ENCODE results near the gene PRG2.
"Not testable (repeated sequence)": the region's sequence is repeated elsewhere in the genome, so short reads cannot be mapped to it uniquely, and the experiment has no call there.

The PRG2 gene

DNA sequence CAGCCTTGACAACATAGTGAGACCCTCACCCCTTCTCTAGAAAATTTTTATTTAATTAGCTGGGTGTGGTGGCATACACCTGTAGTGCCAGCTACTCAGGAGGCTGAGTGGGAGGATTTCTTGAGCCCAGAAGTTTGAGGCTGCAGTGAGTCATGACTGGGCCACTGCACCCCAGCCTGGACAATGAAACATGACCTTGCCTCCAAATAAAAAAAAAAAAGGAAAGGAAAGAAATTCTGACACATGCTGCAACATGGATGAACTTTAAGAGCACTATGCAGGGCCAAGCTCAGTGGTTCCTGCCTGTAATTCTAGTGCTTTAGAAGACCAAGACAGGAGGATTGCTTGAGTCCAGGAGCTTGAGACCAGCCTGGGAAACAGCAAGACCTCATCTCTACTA, 27.7 kb upstream of the PRG2 start:
- no peak for DNase-seq

DNA sequence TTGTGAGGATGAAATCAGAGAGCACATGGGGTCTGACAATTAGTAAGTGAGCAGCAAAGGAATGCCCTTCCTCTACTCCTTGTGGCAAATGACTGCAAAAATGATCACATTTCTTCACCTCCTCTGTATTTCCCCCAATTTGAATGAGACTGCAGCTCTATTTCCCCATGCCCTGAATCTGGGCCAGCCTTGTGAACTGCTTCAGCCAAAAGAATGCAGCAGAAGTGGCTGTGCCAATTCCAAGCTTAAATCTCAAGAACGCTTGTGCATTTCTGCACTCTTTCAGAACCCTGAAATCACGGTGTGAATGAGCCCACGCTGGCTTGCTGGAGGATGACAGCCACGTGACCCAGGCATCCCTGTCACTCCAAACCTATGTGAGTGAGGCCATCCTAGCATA, 26.6 kb upstream of the PRG2 start:
- DNase-seq: peak; percentile 50 to 66

DNA sequence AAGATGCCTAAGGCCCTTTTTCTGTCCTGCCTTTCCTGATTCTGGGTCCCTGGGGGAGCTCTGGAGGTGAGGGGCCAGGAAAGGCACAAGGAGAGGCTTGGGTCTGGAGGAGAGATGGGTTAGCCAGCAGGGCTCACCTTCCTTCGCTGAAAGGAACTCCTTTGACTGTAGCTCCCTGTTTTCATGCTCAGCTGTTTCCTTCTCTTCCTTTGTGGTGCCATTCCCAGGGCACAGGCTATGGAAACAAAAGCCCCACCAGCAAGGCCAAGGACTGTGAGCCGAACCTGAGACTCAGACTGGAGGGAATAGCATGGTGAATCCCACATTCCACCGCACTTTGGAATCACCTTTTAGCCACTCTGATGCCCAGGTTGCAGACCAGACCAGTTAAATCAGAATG, 26.0 kb upstream of the PRG2 start:
- DNase-seq: no peak

DNA sequence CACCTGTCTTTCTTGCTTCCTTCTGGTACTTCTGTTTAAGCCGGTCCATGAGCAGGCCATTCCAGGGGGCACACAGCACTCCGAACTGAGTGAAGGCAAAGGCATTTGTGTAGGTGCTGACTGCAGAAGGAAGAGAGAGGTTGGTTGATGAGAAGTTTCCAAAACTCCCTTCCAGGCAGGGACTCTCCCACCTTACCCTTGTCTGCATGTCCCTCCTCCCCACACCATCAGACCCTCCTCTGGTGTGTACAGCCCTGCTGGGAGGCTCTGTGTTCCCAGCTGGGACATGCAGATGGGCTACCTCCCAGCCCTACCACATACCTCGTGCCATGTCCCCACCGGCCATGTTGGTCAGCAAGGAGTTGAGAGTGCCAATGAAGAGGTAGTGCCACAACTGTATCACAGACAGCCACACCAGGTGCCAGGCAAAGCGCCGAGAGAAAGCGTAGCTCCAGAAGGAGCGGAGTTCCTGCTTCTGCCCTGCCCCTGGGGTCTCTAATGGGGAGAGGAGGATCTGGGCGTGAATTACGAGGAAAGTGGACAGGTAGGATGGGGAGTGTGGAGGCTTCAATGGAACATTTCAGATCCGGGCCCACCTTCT, 24.3 kb upstream of the PRG2 start:
- no peak for DNase-seq

DNA sequence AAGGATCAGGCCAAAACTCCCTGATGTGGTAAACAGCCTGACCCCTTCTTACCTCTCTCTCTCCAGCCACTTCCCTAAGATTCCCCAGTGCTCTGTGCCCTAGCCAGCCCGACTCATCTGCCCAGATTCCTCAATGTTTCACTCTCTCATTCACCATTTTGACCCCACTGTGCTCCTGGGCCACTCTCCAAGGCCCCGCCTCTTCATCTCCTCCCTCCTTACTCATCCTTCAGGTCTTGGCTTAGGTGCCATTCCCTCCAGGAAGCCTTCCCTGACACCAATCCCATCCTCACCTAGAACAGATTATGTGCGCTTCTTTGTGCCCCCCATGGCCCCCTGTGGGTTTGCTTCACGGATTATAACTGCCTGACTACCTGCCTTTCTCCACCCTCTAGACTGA, 23.2 kb upstream of the PRG2 start:
- no peak for DNase-seq

DNA sequence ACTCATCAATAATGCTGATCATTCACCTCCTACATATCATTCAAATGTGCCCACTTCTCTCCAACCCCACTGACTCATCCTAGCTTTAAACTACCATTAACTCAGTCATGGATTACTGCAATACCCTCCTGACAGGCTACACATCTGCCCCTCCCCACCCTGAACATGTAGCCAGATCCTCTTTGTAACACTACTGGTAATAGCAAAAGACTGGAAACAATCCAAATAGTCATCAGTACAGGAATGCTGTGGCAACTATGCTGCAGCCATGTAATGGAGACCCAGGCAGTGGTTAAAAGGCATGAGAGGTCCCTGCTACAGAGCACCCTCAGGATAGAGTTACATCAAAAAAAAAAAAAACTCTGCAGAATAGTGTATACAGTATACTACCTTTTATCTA, 19.8 kb upstream of the PRG2 start:
- peak; percentile 12 to 69 for DNase-seq

DNA sequence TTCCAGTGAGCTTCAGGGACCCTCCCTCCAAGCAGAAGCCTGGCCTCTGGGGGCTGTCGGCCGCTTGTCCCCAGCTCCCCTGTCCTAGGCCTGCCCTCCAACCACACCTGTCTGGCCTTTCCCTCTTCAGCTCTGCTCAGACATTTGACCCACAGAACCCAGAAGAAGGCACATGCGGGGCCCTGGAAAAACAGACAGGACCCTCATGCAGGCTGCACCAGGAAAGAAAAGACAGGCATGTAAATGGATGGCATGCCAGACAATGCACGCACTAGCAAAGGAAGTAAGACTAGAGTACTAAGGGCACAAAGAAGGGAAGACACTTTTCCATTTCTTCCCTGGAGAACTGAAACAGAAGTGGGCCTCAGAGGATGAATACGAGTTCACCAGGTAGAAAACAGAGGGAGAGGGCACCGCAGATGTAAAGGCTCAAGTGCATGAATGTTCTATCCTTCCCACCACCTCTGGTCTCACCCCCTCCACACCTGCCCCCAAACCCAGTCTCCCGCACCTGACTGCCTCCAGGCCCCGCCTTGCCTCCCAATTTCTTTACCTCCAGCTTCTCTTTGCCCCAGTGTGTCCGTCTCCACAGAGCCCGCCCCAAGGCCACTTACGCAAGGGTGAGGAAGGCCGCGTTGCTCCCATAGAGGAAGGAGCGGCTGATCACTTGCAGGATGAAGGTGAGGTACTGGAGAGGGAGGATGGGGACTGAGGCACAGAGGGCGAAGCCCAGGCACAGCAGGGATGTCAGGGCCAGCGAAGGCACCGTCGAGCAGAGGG, 19.1 kb upstream of the PRG2 start:
- no peak for DNase-seq

DNA sequence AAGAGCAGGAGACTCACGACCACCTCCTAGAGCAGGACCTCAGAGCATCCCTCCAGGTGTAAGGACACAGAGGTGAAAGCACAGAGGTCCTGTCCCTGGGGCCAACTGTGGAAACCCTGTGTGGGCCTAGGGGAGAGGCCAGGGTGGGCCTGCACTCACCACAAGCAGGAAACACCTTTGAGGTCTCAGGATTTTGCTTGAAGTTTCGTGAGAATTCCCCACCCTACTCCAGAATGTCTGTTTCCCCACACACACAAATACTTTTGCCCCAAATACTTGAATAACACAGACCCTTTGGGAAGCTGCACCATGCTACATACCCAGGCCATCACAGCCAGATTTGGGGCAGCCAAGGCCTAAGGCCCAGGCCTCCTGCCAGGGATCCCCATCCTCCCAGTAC, 18.3 kb upstream of the PRG2 start:
- DNase-seq: no peak

DNA sequence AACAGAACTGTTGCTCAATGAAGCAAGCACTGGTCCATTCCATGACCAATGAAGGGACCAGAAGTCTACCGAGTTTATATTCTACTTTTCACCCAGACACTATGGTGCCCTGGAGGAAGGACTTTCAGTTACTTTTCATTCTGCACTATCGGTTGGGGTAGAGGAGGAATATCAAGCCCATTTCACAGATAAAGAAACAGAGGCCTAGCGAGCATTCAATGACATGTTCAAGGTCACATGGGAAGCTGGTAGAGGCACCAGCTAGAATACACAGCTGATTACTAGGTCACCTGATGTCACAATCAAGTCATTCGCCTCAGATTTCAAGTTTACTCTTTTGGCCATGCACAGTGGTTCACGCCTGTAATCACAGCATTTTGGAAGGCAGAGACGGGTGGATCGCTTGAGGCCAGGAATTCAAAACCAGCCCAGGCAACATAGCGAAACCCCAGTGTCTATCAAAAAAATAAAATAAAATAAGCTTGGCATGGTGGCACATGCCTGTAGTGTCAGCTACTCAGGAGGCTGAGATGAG, 17.6 kb upstream of the PRG2 start:
- no peak for DNase-seq

DNA sequence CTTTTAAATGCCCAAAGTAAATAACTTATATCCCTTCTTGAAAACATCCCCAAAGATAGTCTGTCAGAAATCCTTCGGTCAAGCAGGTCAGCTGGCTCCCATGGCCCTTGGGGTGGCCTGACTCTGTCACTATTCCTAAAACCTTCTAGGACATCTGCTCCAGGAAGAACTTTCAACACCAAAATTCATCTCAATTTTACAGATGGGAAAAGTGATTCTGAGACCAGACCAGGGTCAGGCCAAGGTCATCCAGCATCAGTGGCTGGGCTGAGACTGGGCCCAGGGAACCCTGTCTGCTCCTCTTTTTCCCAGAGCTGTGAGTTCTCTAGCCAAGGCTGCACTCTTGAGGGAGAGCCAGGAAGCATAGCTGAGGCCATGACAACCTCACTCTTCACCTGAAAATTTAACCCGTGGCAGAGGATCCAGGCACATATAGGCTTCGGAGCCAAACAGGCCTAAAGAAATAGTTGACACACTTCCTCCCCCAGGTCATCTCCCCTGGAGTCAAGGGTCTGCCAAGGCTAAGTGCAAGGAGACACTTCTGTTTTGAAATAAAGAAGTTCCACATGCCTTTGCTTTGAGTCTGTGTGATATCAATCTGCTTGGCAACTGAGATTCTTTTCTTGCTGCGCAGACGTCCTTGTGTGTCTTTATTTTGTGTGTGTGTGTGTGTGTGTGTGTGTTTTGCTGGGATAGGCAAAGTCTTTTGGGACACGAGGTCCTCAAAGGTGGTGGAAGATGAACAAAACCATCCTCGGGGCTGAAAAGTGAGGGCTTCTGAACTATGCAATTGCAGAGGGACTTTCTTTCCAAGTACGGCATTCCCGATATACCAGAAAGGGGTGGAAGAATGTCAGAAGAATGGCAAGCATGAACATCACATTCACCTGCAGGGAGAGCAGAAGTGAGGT, 16.8 kb upstream of the PRG2 start:
- DNase-seq: no peak

DNA sequence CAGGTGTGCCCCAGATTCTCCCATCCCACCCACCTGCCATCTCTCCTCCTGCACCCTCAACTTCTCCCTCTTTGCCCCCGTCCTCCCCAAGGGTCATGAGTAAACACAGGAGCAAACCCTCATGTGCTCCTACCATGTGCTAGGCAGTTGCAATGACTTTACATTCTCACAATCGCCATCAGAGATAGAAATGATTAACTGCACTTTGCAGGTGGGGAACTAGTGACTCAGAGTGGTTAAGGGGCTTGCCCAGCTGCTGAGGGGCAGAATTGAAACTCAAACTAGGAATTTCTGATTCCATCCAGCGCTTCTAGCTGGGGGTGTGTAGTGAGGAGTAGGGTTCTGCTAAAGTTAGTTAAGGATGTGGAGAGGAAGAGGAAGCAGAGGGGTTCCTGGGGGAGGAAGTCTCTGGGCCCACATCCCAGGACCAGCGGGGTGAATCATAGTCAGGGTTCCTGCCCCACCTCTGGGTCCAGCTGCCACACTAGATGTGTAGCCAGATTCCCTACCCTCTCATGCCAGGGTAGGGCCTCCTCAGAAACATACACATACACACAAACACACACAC, 16.0 kb upstream of the PRG2 start:
- DNase-seq: peak; percentile 84 to 94

DNA sequence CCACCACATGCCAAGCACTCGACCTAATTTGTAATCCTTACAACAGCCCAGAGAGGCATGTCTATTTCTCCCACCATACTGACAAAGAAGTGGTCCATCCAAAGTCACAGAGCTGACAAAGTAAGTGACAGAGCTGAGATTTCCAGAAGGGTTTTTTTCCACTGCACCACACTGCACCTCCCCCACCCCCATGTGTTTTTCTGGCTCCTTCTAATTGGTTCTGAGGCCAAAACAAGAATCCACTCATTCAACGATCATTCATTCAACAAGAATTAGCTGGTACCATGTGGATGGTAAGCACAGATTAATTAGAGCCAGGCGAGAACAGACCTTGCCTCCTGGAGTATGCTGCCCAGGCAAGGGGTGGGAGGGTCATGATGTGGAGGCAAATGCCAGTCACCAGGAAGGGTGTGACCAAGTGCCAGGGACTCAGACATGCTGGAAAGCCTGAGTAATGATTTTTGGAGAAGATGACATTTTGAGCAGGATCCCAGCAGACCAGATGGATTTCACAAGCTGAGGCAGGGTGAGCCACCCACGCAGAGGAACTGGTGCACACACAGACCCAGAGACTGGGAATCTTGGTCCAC, 14.9 kb upstream of the PRG2 start:
- peak; percentile 69 to 85 for DNase-seq

DNA sequence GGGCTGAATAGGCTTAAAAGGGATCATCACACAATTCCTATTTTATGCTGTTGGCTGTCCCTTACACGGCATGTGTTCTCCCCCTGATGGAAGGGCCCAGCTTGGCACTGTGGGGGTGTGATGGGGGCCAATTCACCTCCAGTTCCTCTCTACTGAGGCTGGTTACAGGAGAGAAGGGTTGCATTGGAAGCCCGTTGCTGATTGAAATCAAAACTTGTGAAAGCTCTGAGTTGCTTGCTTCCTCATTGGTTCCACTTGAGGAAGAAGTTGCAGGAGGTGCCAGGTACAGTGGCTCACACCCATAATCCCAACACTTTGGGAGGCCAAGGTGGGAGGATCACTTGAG, 13.3 kb upstream of the PRG2 start:
- peak in 1 of 2 donors; percentile 21 for DNase-seq

DNA sequence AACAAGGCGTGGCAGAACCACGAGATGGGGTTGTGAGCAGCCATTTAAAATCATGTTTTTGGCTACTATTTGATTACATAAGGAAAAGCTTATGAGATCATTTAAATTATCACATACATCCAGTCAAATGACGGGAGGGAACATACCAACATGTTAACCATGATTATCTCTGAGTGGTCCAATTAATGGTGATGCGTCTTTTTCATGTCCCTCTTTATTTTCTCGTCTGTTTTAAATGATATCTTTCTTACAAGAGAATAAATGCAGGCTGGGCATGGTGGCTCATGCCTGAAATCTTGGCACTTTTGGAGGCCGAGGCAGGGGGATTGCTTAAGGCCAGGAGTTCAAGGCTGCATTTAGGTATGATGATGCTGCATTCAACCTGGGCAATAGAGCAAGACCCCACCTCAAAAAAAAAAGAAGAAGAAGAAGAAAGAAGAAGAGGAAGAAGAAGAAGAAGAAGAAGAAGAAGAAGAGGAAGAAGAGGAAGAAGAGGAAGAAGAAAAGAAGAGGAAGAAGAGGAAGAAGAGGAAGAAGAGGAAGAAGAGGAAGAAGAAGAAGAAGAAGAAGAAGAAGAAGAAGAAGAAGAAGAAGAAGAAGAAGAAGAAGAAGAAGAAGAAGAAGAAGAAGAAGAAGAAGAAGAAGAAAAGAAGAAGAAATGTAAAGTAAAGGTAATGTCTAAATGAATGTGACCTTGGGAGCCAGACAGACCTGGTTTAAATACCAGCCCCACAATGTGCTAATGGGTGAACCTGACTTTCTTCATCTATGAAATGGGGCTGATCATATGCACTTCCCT, 12.8 kb upstream of the PRG2 start:
- not testable (repeated sequence) for DNase-seq

DNA sequence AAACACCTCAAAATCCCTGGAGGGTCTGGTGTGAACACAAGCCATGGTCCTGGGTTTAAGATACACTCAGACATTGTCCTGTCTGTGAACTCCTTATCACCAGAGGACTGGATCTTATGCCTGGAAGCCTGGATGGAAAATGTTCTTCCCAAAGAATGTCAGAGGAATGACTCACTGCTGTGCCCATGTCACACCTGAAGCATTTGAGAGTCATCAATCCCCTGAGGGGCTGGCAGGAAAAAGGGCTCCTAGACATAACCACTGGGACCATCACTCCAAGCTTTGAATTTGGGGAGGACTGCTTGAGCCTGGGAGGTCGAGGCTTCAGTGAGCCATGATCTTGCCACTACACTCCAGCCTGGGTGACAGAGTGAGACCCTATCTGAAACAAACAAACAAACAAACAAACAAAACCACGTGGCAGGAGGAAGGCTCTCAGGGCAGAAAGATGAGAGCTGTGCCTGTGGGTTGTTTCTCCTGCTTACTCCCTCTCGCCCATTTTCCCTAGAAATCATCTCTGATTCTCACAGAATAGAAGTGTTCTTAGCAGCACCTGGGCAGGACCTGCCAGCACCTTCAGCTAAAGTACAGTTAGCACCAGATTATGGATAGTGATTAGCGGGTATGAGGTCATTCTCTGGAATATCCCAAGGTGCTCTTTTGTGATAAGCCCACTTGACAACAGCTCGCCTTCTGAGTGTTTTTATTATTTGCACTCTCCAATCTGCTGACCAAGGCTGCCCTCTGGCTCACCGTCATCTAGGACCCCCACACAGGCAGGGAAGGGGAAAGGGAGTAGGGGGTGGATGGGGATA, 11.9 kb upstream of the PRG2 start:
- DNase-seq: no peak

DNA sequence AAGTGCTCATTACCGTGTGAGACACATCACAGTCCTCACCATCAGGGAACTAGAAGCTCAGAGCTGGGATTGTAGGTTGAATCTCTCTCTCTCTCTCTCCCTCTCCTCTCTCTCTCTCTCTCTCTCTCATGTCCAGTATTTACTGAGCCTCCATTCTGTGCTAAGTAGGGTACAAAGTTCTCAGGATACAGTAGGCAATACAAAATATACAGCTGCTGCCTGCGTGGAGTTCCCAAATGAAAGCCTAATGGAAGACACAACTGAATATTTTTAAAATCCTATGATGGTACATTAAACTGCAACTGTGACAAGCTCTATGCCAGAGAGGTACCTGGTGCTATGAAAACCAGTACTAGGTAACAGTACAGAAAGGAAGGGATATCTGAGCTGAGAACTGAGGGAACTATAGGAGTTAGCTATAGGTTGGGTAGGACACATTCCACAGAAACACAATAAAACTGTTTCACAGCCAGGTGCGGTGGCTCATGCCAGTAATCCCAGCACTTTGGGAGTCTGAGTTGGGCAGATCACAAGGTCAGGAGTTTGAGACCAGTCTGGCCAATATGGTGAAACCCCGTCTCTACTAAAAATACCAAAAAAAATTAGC, 9.6 kb upstream of the PRG2 start:
- DNase-seq: no peak

DNA sequence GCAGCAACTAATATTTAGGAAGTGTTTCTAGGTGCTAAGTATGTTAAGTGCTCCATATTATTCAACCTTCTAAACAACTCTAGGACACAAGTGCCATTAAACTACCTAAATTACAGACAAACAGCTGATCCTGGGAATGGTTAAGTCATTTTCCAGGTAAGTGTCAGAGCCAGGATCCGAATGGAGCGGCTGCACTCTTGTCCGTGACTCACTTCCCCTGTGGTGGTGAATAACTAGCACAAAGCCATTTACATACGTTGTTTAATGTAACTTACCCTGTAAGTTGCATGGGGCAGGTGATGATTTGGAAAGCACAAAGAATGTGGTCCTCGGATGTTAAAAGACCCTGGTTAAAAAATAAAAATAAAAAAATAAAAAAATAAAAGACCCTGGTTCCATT, 8.8 kb upstream of the PRG2 start:
- DNase-seq: no peak

DNA sequence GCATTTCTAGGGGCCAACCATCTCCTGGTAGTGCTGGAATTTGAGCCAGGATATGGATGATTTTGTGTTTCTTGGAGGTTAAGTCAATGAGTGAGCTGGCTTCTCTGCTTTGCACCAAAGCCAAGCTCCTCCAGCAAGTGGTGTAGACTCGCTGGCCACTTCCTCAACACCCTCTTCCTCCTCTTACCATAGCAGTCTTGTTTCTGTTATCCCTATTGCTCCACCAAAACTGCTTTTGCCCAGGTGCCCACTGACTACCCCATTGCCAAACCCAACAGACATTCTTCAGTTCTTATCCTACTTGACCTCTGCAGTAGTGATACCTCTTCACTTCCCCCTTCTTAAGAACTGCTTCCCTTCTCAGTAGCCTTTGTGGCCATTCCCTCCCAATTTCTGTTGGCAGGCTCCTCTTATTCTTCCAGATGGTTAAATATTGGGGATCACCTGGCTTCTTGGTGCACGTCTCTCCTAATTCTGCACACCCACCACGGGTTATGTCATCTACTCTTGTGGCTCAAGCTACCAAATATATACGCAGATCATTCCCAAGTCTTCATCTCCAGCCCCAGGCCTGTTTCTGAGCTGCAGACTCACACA, 7.0 kb upstream of the PRG2 start:
- no peak for DNase-seq

DNA sequence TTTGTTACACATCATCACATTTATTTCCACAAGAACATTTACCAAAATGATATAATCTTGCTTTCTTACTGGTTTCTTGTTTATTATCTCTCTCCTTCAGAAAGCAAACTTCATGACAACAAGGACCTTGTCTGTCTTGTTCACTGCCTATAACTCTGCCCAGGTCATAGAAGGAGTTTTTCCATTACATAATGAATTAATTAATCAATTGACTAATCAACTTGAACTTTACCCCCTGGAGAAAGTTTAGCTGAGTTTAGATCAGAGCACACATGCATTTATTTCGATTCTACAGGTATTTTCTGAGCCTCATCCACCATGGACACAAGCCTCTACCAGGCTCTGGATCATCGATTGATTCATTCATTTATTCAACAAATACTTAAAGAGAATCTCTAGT, 6.3 kb upstream of the PRG2 start:
- no peak for DNase-seq

DNA sequence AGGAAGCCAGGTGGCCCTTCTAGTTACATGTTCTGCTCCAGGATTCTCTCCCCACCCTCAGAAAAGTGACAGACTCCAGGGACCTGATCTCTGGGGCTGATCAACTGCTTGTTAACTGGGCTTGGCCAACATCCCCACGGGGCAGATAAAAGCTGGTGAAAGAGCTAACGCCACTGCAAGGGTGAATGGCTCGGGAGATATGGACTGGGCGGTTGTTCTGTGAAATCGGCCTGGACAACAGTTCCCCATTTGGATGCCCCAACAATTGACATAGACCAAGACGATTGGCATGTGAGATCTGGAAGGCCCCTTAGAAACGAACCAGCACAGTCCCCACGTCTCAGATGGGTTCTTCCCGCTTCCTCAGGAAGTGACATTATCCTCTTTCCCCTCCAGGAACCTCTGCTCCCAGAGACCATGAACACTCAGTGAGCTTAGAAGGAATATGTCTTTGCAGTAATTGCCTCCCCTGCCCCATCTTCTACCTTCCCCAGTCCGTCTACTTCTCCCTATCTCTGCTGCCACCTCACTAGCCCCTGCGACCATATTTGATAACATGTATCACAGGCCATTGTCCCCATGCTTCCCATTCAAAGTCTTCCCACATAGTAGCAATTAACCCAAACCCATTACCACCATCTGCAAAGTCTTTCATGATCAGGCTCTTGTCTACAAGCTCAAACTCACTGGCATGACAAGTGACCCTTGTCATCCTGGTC, 5.6 kb upstream of the PRG2 start:
- DNase-seq: no peak

Data from inflammatory macrophage treated with lipopolysaccharide for 1 hour (primary cell).